Astrocyte (in vitro differentiated cells and primary cell): ENCODE measurements around the gene TMEM203. TPM values are rescaled to one million over a fixed set of nuclear protein-coding genes. Genes with fewer than 3 reads are reported as not detected.
A peak's percentile ranks its signal among the peaks of the same experiment; 100 is the strongest.

Experiments used
- DNase-seq: peaks from one replicate; pipeline ENCODE4 v3.0.0-alpha.2; 2010; ENCODE audit warnings: low read depth
- FAIRE-seq: peaks from 2 replicates; lab custom pipeline; 2011; peaks lifted over from hg19 to GRCh38; lab: Jason Lieb, UNC
- H2AFZ ChIP-seq: 2 replicates; pipeline ENCODE4 v1.6.0; 2012; ENCODE audit warnings: low read depth, low read length, inconsistent platforms
- H3K27ac ChIP-seq: 2 replicates; pipeline ENCODE4 v1.5.1; 2011; ENCODE audit warnings: low read depth, low read length, inconsistent platforms
- H3K27me3 ChIP-seq: 2 replicates; pipeline ENCODE4 v1.6.0; 2011; ENCODE audit warnings: low read length, inconsistent platforms; ENCODE audit not compliant: insufficient read depth
- H3K36me3 ChIP-seq: 2 replicates; pipeline ENCODE4 v1.5.1; 2011; ENCODE audit warnings: low read length, inconsistent platforms; ENCODE audit not compliant: insufficient read depth
- H3K4me1 ChIP-seq: 2 replicates; pipeline ENCODE4 v1.5.1; 2011; ENCODE audit warnings: low read length, inconsistent platforms; ENCODE audit not compliant: insufficient read depth
- H3K4me2 ChIP-seq: 2 replicates; pipeline ENCODE4 v1.6.0; 2012; ENCODE audit warnings: low read length, inconsistent platforms
- H3K4me3 ChIP-seq: 2 replicates; pipeline ENCODE4 v1.5.1; 2011; ENCODE audit warnings: low read depth, mild to moderate bottlenecking, low read length, inconsistent platforms; ENCODE audit not compliant: insufficient read depth
- H3K79me2 ChIP-seq: 2 replicates; pipeline ENCODE4 v1.6.0; 2012; ENCODE audit warnings: mild to moderate bottlenecking, low read length, inconsistent platforms; ENCODE audit not compliant: insufficient read depth
- H3K9ac ChIP-seq: 2 replicates; pipeline ENCODE4 v1.6.0; 2012; ENCODE audit warnings: mild to moderate bottlenecking, low read length, inconsistent platforms
- H3K9me3 ChIP-seq: 2 replicates; pipeline ENCODE4 v1.5.1; 2012; ENCODE audit warnings: low read depth, mild to moderate bottlenecking, low read length, inconsistent platforms; ENCODE audit not compliant: insufficient read depth
- H4K20me1 ChIP-seq: 2 replicates; pipeline ENCODE4 v1.6.0; 2012; ENCODE audit warnings: low read length, inconsistent platforms; ENCODE audit not compliant: insufficient read depth
- H3K27ac Mint-ChIP-seq: one replicate; pipeline ENCODE4 v1.8.0; 2021; ENCODE audit warnings: mild to moderate bottlenecking, mixed read lengths; ENCODE audit not compliant: unreplicated experiment
- H3K27me3 Mint-ChIP-seq: one replicate; pipeline ENCODE4 v1.8.0; 2021; ENCODE audit warnings: low read depth, mixed read lengths; ENCODE audit not compliant: unreplicated experiment
- H3K36me3 Mint-ChIP-seq: one replicate; pipeline ENCODE4 v1.8.0; 2021; ENCODE audit warnings: low read depth, mixed read lengths; ENCODE audit not compliant: unreplicated experiment
- H3K4me1 Mint-ChIP-seq: one replicate; pipeline ENCODE4 v1.8.0; 2021; ENCODE audit warnings: low read depth, mixed read lengths; ENCODE audit not compliant: unreplicated experiment
- H3K4me3 Mint-ChIP-seq: one replicate; pipeline ENCODE4 v1.8.0; 2021; ENCODE audit warnings: mild to moderate bottlenecking, moderate library complexity, mixed read lengths; ENCODE audit not compliant: unreplicated experiment
- H3K9me3 Mint-ChIP-seq: one replicate; pipeline ENCODE4 v1.8.0; 2021; ENCODE audit warnings: mild to moderate bottlenecking, mixed read lengths; ENCODE audit not compliant: unreplicated experiment
- EZH2 ChIP-seq: IDR thresholded peaks from 2 replicates; pipeline ENCODE4 v1.6.1; 2012; ENCODE audit warnings: mild to moderate bottlenecking, low read length, inconsistent platforms; ENCODE audit not compliant: insufficient read depth
- total RNA-seq: library from RNA; stranded (reverse); gene quantifications from 2 replicates; pipeline ENCODE4 v1.2.1, GENCODE V29; 2021
- TF ChIP-seq, protein P1 (sequence below): IDR thresholded peaks from 2 replicates; pipeline ENCODE4 v1.5.1; 2011; ENCODE audit warnings: low read depth, mild to moderate bottlenecking, inconsistent platforms, low read length, moderate library complexity; ENCODE audit not compliant: insufficient read depth

The TMEM203 gene
- total RNA-seq, 1 donor from 2014 or later = 28.7 TPM

DNA sequence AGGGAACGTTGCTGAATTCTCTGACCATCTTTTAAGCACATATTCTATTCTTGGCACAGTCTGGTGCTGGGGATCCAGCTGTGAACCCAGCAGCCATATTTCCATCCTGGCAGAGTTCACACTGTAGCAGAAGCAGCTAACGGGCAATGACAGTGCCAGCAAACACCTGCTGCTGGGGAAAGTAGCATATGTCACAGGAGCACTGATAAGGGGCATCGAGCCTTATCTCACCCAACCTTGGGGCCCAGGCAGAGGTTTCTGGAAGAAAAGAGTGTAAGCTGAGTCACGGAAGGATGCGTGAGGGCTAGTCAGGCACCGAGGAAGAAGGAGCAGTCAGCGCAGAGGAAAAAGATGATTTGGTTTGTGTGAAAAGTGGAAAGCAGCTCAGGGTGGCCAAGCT, 1.2 kb upstream of the TMEM203 start:
- Histone ChIP-seq H3K79me2 (peaks cover 50% of the 10 kb centered on the region), H3K4me2 (peak overlapping the region; percentile 98), H2AFZ (no peak overlapping the region), H3K27ac (no peak overlapping the region), H3K27me3 (no peaks in the 10 kb centered on the region), H3K4me3 (peak overlapping the region; percentile 90), H3K9ac (peak overlapping the region; percentile 97), H3K9me3 (no peaks in the 10 kb centered on the region), H3K36me3 (no peaks in the 10 kb centered on the region), H4K20me1 (peaks cover 10% of the 10 kb centered on the region), H3K4me1 (peaks cover 23% of the 10 kb centered on the region)
- TF ChIP-seq EZH2 = no peak
- TF ChIP-seq, protein P1, sequence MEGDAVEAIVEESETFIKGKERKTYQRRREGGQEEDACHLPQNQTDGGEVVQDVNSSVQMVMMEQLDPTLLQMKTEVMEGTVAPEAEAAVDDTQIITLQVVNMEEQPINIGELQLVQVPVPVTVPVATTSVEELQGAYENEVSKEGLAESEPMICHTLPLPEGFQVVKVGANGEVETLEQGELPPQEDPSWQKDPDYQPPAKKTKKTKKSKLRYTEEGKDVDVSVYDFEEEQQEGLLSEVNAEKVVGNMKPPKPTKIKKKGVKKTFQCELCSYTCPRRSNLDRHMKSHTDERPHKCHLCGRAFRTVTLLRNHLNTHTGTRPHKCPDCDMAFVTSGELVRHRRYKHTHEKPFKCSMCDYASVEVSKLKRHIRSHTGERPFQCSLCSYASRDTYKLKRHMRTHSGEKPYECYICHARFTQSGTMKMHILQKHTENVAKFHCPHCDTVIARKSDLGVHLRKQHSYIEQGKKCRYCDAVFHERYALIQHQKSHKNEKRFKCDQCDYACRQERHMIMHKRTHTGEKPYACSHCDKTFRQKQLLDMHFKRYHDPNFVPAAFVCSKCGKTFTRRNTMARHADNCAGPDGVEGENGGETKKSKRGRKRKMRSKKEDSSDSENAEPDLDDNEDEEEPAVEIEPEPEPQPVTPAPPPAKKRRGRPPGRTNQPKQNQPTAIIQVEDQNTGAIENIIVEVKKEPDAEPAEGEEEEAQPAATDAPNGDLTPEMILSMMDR = no peak
- H3K27me3 Mint-ChIP-seq = no peaks in the 10 kb centered on the region
- H3K4me3 Mint-ChIP-seq = peak overlapping the region; percentile 95
- no peaks in the 10 kb centered on the region for H3K9me3 Mint-ChIP-seq
- FAIRE-seq (no peak), DNase-seq (no peak)
- peak overlapping the region; percentile 85 for H3K27ac Mint-ChIP-seq
- H3K36me3 Mint-ChIP-seq = peaks cover 6% of the 10 kb centered on the region
- peaks cover 12% of the 10 kb centered on the region for H3K4me1 Mint-ChIP-seq

DNA sequence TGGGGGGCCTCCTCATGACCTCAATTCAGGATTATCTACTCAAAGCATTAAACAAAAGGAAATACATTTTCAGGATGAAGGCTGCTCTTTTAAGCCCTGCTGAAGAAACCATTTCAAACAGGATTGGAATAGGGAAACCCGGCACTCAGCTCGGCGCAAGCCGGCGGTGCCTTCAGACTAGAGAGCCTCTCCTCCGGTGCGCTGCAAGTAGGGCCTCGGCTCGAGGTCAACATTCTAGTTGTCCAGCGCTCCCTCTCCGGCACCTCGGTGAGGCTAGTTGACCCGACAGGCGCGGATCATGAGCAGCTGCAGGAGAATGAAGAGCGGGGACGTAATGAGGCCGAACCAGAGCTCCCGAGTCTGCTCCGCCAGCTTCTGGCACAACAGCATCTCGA, 720 bp downstream of the TMEM203 start:
- no peaks in the 10 kb centered on the region for H3K27me3 ChIP-seq
- peak overlapping the region; percentile 89 for H3K27ac Mint-ChIP-seq
- FAIRE-seq = no peak
- H3K27me3 Mint-ChIP-seq = no peaks in the 10 kb centered on the region
- H3K4me3 ChIP-seq = peak overlapping the region; percentile 90
- DNase-seq = no peak
- H3K9ac ChIP-seq = peak overlapping the region; percentile 97
- H3K9me3 Mint-ChIP-seq = no peaks in the 10 kb centered on the region
- peaks cover 23% of the 10 kb centered on the region for H3K4me1 ChIP-seq
- peaks cover 10% of the 10 kb centered on the region for H4K20me1 ChIP-seq
- peaks cover 14% of the 10 kb centered on the region for H3K4me1 Mint-ChIP-seq
- H3K4me2 ChIP-seq = peak overlapping the region; percentile 98
- no peaks in the 10 kb centered on the region for H3K36me3 ChIP-seq
- peaks cover 2% of the 10 kb centered on the region for H3K36me3 Mint-ChIP-seq
- peaks cover 53% of the 10 kb centered on the region for H3K79me2 ChIP-seq
- H3K4me3 Mint-ChIP-seq = peak overlapping the region; percentile 95
- TF ChIP-seq EZH2 = no peak
- TF ChIP-seq, protein P1 = no peak
- H2AFZ ChIP-seq = peak overlapping the region; percentile 83
- peak overlapping the region; percentile 85 for H3K27ac ChIP-seq
- no peaks in the 10 kb centered on the region for H3K9me3 ChIP-seq

DNA sequence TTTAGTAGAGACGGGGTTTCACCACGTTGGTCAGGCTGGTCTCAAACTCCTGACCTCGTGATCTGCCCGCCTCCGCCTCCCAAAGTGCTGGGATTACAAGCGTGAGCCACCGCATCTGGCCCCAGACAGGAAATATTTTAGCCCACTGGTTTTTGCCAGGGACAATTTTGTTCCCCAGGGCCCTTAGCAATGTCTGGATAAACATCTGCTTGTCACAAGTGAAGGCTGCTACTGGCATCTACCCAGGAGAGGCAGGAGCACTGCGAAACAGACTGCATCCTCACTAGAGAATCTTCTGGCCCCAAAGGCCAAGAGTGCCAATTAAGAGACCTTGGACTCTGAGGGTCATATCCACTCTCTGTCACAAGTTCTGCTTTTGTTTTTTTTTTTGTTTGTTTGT, 2.5 kb downstream of the TMEM203 start:
- no peak overlapping the region for H2AFZ ChIP-seq
- H3K9me3 ChIP-seq = no peaks in the 10 kb centered on the region
- no peaks in the 10 kb centered on the region for H3K27me3 Mint-ChIP-seq
- H3K27ac Mint-ChIP-seq = no peak overlapping the region
- no peaks in the 10 kb centered on the region for H3K9me3 Mint-ChIP-seq
- peak overlapping the region; percentile 7 for H3K4me2 ChIP-seq
- peaks cover 27% of the 10 kb centered on the region for H4K20me1 ChIP-seq
- no peak for DNase-seq
- no peak overlapping the region for H3K9ac ChIP-seq
- no peaks in the 10 kb centered on the region for H3K36me3 ChIP-seq
- H3K27ac ChIP-seq = no peak overlapping the region
- H3K4me1 ChIP-seq = peaks cover 39% of the 10 kb centered on the region
- H3K4me3 Mint-ChIP-seq = peak overlapping the region; percentile 14
- FAIRE-seq = no peak
- H3K4me1 Mint-ChIP-seq = peaks cover 17% of the 10 kb centered on the region
- H3K36me3 Mint-ChIP-seq = peaks cover 2% of the 10 kb centered on the region
- TF ChIP-seq, protein P1 = no peak
- no peak for TF ChIP-seq EZH2
- H3K79me2 ChIP-seq = peaks cover 69% of the 10 kb centered on the region
- H3K27me3 ChIP-seq = no peaks in the 10 kb centered on the region
- H3K4me3 ChIP-seq = no peak overlapping the region
